Pancreas (tissue), 10 donors: ENCODE measurements around the gene ARMC12. TPM values are rescaled to one million over a fixed set of nuclear protein-coding genes. Genes with fewer than 3 reads are reported as not detected.
"Not testable (repeated sequence)": the region's sequence is repeated elsewhere in the genome, so short reads cannot be mapped to it uniquely, and the experiment has no call there.

Experiments used
- ATAC-seq, 4 donors: fragments of 200-7000 bp; cut with Tn5 transposase; one replicate each; pipeline versions ENCODE4 v1.8.0 to v1.9.1; 2020; ENCODE audit warnings: mild to moderate bottlenecking in 4 of 4, moderate library complexity in 4 of 4
- DNase-seq, 6 donors: peaks; one replicate each; pipeline ENCODE4 v3.0.0-alpha.2; 2020
- FAIRE-seq: peaks from 2 replicates; lab custom pipeline; 2012; peaks lifted over from hg19 to GRCh38; lab: Jason Lieb, UNC
- H3K27ac ChIP-seq, 4 donors: fragments of 200-600 bp; sonication (generic); 1 replicate in 3 of 4; 2 replicates in 1 of 4; pipeline versions ENCODE4 v1.5.0 to v1.8.0; 2020
- H3K27me3 ChIP-seq, 4 donors: fragments of 200-600 bp; one replicate each; pipeline ENCODE4 v1.8.0; 2021
- H3K36me3 ChIP-seq, 3 donors: fragments of 200-600 bp; sonication (generic) in 1 of 3; one replicate each; pipeline versions ENCODE4 v1.5.0 to v1.8.0; 2020 to 2021
- H3K4me1 ChIP-seq, 3 donors: fragments of 200-600 bp; one replicate each; pipeline ENCODE4 v1.8.0; 2021
- H3K4me3 ChIP-seq, 4 donors: fragments of 200-600 bp; sonication (generic) in 2 of 4; one replicate each; pipeline versions ENCODE4 v1.5.0 to v1.8.0; 2020 to 2021
- H3K9me3 ChIP-seq, 4 donors: fragments of 200-600 bp; one replicate each; pipeline ENCODE4 v1.8.0; 2021
- WGBS, 2 donors: extraction: QIAGEN DNeasy Blood & Tissue Kit; methylation state at CpG; one replicate each; pipeline ENCODE4 v1.1.7; 2013; 5-methylcytosine and 5-hydroxymethylcytosine counted together
- intact Hi-C, 3 donors: fragments of 100-400 bp; cut with DNase I; formaldehyde crosslinking; loops; one replicate each; pipeline versions ENCODE4 v1.11.1 to v1.14.2; 2022
- polyA plus RNA-seq, 2 donors: library from polyadenylated mRNA; stranded (reverse); fragments of 200-250 nt; gene quantifications; one replicate each; pipeline ENCODE4 v1.2.3, GENCODE V29; 2013
- total RNA-seq, 6 donors: library from RNA; stranded (reverse); fragmentation: NEBNext Ultra II Directional in 4 of 6; extraction: Animal tissue kit (Norgen Biotek cat#: 25700) in 4 of 6; gene quantifications; one replicate each; pipeline versions ENCODE4 v1.2.1 to v1.2.4, GENCODE V29; 2021 to 2023
- TF ChIP-seq, protein P1 (sequence below), 4 donors: fragments of 200-600 bp; sonication (generic) in 3 of 4; IDR thresholded peaks; one replicate each; pipeline versions ENCODE4 v1.5.0 to v1.8.0; 2021; ENCODE audit warnings: antibody characterized with exemption in 4 of 4
- donor health status: healthy with polysubstance abuse.
- donor health status: DM: no; HTN: no; CAD: no; lungs with moderate emphysema.
- donor health status: DM: no; HTN: no; CAD: no.
- donor health status: control.
- donor health status: control.
- donor health status: Bipolar disorder and iron deficiency.
- donor health status: DM: yes; HTN: yes; CAD: no.
- donor health status: DM: no; HTN: no; CAD: no.
- donor health status: DM: no; HTN: no; CAD: no.
- donor health status: DM: yes; HTN: yes; CAD: no.

Gene ARMC12
- total and polyA plus RNA-seq, 8 donors = 0.12 to 2.6 (median 0.57) TPM

DNA sequence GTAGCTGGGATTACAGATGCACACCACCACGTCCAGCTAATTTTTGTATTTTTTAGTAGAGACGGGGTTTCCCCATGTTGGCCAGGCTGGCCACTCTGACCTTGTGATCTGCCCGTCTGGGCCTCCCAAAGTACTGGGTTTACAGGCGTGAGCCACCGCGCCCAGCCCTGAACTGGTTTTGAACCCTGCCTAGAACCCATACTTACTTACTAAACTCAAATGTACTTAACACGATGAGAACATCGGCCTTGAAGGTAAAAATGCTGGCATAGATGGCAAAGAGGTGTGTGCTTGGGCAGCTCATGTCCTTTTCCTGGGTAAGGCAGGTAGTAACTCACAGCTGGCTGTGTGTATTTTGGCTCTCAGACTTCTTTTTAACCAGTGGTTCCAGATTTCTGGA lies 3.2 kb upstream of the ARMC12 start:
- DNase-seq (peak in 5 of 6 donors; percentile 59 to 82 (median 72)), ATAC-seq (peak; percentile 9 to 57 (median 38)), FAIRE-seq (no peak)
- 43 to 46% methylated on average over 8 of the region's 8 CpGs for WGBS, 2 donors
- Histone ChIP-seq H3K36me3 (no peaks in the 10 kb centered on the region), H3K27me3 (no peaks in the 10 kb centered on the region), H3K4me3 (no peak overlapping the region), H3K27ac (peak overlapping the region; percentile 25 to 96 (median 89)), H3K4me1 (peaks cover 48 to 57% (median 55%) of the 10 kb centered on the region in 3 donors), H3K9me3 (no peaks in the 10 kb centered on the region)
- intact Hi-C loops = no loop called here
- TF ChIP-seq, protein P1, sequence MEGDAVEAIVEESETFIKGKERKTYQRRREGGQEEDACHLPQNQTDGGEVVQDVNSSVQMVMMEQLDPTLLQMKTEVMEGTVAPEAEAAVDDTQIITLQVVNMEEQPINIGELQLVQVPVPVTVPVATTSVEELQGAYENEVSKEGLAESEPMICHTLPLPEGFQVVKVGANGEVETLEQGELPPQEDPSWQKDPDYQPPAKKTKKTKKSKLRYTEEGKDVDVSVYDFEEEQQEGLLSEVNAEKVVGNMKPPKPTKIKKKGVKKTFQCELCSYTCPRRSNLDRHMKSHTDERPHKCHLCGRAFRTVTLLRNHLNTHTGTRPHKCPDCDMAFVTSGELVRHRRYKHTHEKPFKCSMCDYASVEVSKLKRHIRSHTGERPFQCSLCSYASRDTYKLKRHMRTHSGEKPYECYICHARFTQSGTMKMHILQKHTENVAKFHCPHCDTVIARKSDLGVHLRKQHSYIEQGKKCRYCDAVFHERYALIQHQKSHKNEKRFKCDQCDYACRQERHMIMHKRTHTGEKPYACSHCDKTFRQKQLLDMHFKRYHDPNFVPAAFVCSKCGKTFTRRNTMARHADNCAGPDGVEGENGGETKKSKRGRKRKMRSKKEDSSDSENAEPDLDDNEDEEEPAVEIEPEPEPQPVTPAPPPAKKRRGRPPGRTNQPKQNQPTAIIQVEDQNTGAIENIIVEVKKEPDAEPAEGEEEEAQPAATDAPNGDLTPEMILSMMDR (IDR thresholded peaks at IDR 0.05) = no peak

GRCh38 chr6:35734319-35734718 lies 2.5 kb upstream of the ARMC12 start:
- FAIRE-seq, H3K27me3 ChIP-seq, H3K9me3 ChIP-seq, intact Hi-C loops, H3K36me3 ChIP-seq, H3K4me3 ChIP-seq, ATAC-seq: not testable (repeated sequence)
- peak in 1 of 6 donors; percentile 38 for DNase-seq
- WGBS, 2 donors = 93 to 97% methylated on average over 12 of the region's 12 CpGs
- H3K4me1 ChIP-seq = peaks cover 42 to 50% (median 48%) of the 10 kb centered on the region in 3 donors
- H3K27ac ChIP-seq = peak overlapping the region; percentile 46 to 96 (median 89)

DNA sequence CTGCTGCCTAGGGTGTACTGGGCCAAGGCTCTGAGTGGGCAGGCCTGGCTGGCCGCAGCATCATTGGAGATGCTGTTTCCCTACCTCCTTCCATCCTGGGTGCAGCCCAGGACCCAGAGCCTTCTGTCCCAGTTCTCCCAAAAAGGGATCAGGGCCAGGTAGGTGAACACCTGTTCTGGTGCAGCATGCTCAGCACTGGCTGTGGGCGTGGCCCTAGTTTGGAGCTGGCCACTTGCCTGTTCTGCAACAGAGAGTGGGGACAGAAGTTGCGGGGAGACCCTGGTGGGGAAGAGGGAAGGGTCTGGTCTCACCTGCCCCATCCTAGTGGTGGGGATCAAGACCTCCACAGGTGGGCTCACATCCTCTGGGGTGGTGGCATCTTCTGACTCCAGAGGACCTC lies 1.4 kb upstream of the ARMC12 start:
- peak; percentile 52 to 86 (median 70) for DNase-seq
- intact Hi-C loops = loop anchor here in 2 of 3 donors (5.0 kb wide), 4 partner anchors 48 to 213 kb away; partner anchors contain the start of gene FKBP5 (in 1 of the 2)
- peak in 2 of 4 donors; percentile 11 to 20 for ATAC-seq
- no peaks in the 10 kb centered on the region for H3K27me3 ChIP-seq
- no peaks in the 10 kb centered on the region for H3K36me3 ChIP-seq
- TF ChIP-seq, protein P1 (IDR thresholded peaks at IDR 0.05) = no peak
- no peak overlapping the region for H3K4me3 ChIP-seq
- H3K27ac ChIP-seq = no peak overlapping the region
- H3K4me1 ChIP-seq = peaks cover 37 to 42% (median 40%) of the 10 kb centered on the region in 3 donors
- H3K9me3 ChIP-seq = no peaks in the 10 kb centered on the region
- 52 to 61% methylated on average over 3 of the region's 3 CpGs for WGBS, 2 donors
- no peak for FAIRE-seq

GRCh38 chr6:35736253-35736894 lies 458 bp upstream of the ARMC12 start:
- TF ChIP-seq, protein P1 (IDR thresholded peaks at IDR 0.05) = peak; percentile 69 to 87 (median 81)
- WGBS, 2 donors = 60 to 61% methylated on average over 8 of the region's 8 CpGs
- no peaks in the 10 kb centered on the region for H3K27me3 ChIP-seq
- H3K27ac ChIP-seq = no peak overlapping the region
- no peaks in the 10 kb centered on the region for H3K9me3 ChIP-seq
- no peak overlapping the region for H3K4me3 ChIP-seq
- FAIRE-seq (no peak), ATAC-seq (peak; percentile 35 to 67 (median 50)), DNase-seq (peak; percentile 54 to 85 (median 74))
- H3K36me3 ChIP-seq = no peaks in the 10 kb centered on the region
- intact Hi-C loops = loop anchor here in 2 of 3 donors (5.0 kb wide), 4 partner anchors 49 to 214 kb away; partner anchors contain the start of gene FKBP5 (in 1 of the 2)
- H3K4me1 ChIP-seq = peaks cover 32 to 38% (median 34%) of the 10 kb centered on the region in 3 donors

- no peak overlapping the region for H3K27ac ChIP-seq
- no peaks in the 10 kb centered on the region for H3K27me3 ChIP-seq
- H3K4me1 ChIP-seq = peaks cover 28 to 34% (median 29%) of the 10 kb centered on the region in 3 donors
- TF ChIP-seq, protein P1 (IDR thresholded peaks at IDR 0.05) = peak; percentile 75 to 84 (median 78)
- intact Hi-C loops = loop anchor here in 2 of 3 donors (5.0 kb wide), 4 partner anchors 50 to 215 kb away; partner anchors contain the start of gene FKBP5 (in 1 of the 2)
- H3K9me3 ChIP-seq = no peaks in the 10 kb centered on the region
- peak; percentile 61 to 88 (median 76) for ATAC-seq
- WGBS, 2 donors = 39 to 44% methylated on average over 16 of the region's 16 CpGs
- no peaks in the 10 kb centered on the region for H3K36me3 ChIP-seq
- H3K4me3 ChIP-seq = no peak overlapping the region
- no peak for FAIRE-seq
- peak in 2 of 6 donors; percentile 34 to 56 for DNase-seq
Observed at GRCh38 chr6:35737413-35738211, 780 bp downstream of the ARMC12 start.
